IMR-90 (cell line): ENCODE measurements around the gene ATP8B4. TPM values are rescaled to one million over a fixed set of nuclear protein-coding genes. Genes with fewer than 3 reads are reported as not detected.

Source experiments
- ATAC-seq: fragments of 200-7000 bp; cut with Tn5 transposase; 2 replicates; pipeline ENCODE4 v1.9.1; 2020; ENCODE audit warnings: low read depth, mild to moderate bottlenecking, moderate library complexity
- BruUV-seq: library from RNA; stranded (reverse); fragments of 400-500 nt; replicated peaks from 2 replicates; lab custom pipeline; 2021; lab: Mats Ljungman, UMichigan
- CTCF ChIA-PET: fragments of 300-600 bp; formaldehyde crosslinking; extraction: SDS; loops from one replicate; lab custom pipeline; 2021; ENCODE audit warnings: antibody characterized with exemption; lab: Yijun Ruan, JAX
- POLR2A ChIA-PET: fragments of 300-600 bp; sonication (Branson Sonifier 250); formaldehyde crosslinking; loops from one replicate; lab custom pipeline; 2022; ENCODE audit warnings: antibody characterized with exemption; ENCODE audit not compliant: unreplicated experiment; lab: Charles Lee
- DNase-seq: peaks from one replicate; pipeline ENCODE4 v3.0.0; 2013
- H2AFZ ChIP-seq: replicated peaks from 2 replicates; pipeline ENCODE3; 2013; ENCODE audit warnings: low read length, mild to moderate bottlenecking; ENCODE audit not compliant: poor library complexity
- H2AK5ac ChIP-seq: 2 replicates; pipeline ENCODE4 v1.6.1; 2013; ENCODE audit warnings: low read depth, low read length, inconsistent platforms
- H2AK9ac ChIP-seq: replicated peaks from 2 replicates; pipeline ENCODE3; 2013; ENCODE audit warnings: mild to moderate bottlenecking, low read depth, low read length, moderate library complexity; ENCODE audit not compliant: poor library complexity
- H2BK120ac ChIP-seq: 2 replicates; pipeline ENCODE4 v1.6.1; 2013; ENCODE audit warnings: low read depth, low read length, inconsistent platforms
- H2BK15ac ChIP-seq: 3 replicates; pipeline ENCODE4 v1.6.1; 2013; ENCODE audit warnings: low read depth, low read length, inconsistent platforms
- H2BK20ac ChIP-seq: 2 replicates; pipeline ENCODE4 v1.6.1; 2013; ENCODE audit warnings: low read depth, mild to moderate bottlenecking, inconsistent platforms, low read length, moderate library complexity
- H2BK5ac ChIP-seq: 2 replicates; pipeline ENCODE4 v1.6.1; 2013; ENCODE audit warnings: mild to moderate bottlenecking, low read depth, low read length, inconsistent platforms; ENCODE audit not compliant: poor library complexity, severe bottlenecking
- H3K14ac ChIP-seq: replicated peaks from 2 replicates; pipeline ENCODE4 v1.6.1; 2013; ENCODE audit warnings: low read depth, low read length, inconsistent platforms
- H3K18ac ChIP-seq: 2 replicates; pipeline ENCODE4 v1.6.1; 2013; ENCODE audit warnings: low read depth, low read length, control low read depth
- H3K23ac ChIP-seq: 2 replicates; pipeline ENCODE4 v1.6.1; 2013; ENCODE audit warnings: low read depth, low read length, inconsistent platforms
- H3K27ac ChIP-seq: 2 replicates; pipeline ENCODE4 v1.5.1; 2013; ENCODE audit warnings: mild to moderate bottlenecking, control low read depth, low read length; ENCODE audit not compliant: insufficient read depth
- H3K27me3 ChIP-seq: 2 replicates; pipeline ENCODE4 v1.6.1; 2013; ENCODE audit warnings: low read length; ENCODE audit not compliant: control insufficient read depth, insufficient read depth
- H3K36me3 ChIP-seq: 2 replicates; pipeline ENCODE4 v1.6.1; 2013; ENCODE audit warnings: low read length, mixed read lengths; ENCODE audit not compliant: control insufficient read depth, insufficient read depth
- H3K4ac ChIP-seq: 2 replicates; pipeline ENCODE4 v1.6.1; 2013; ENCODE audit warnings: low read depth, low read length, inconsistent platforms
- H3K4me1 ChIP-seq: 2 replicates; pipeline ENCODE4 v1.6.1; 2013; ENCODE audit warnings: low read length, mixed read lengths; ENCODE audit not compliant: control insufficient read depth, insufficient read depth
- H3K4me2 ChIP-seq: 2 replicates; pipeline ENCODE4 v1.6.1; 2013; ENCODE audit warnings: low read depth, mild to moderate bottlenecking, control low read depth, low read length, moderate library complexity
- H3K4me3 ChIP-seq: 2 replicates; pipeline ENCODE4 v1.5.1; 2013; ENCODE audit warnings: low read depth, mild to moderate bottlenecking, control low read depth, low read length, moderate library complexity; ENCODE audit not compliant: insufficient read depth
- H3K56ac ChIP-seq: 2 replicates; pipeline ENCODE4 v1.6.1; 2013; ENCODE audit warnings: low read length, inconsistent platforms; ENCODE audit not compliant: insufficient read depth; ENCODE audit errors: extremely low read depth
- H3K79me1 ChIP-seq, 2 experiments: 2 replicates each; pipeline ENCODE4 v1.6.1; 2013; ENCODE audit warnings: low read length in 2 of 2, inconsistent platforms in 1 of 2, low read depth in 1 of 2
- H3K9ac ChIP-seq: 2 replicates; pipeline ENCODE4 v1.6.1; 2013; ENCODE audit warnings: low read depth, low read length, control low read depth
- H3K9me1 ChIP-seq: 2 replicates; pipeline ENCODE4 v1.6.1; 2013; ENCODE audit warnings: low read length, inconsistent platforms; ENCODE audit not compliant: insufficient read depth
- H3K9me3 ChIP-seq: 2 replicates; pipeline ENCODE4 v1.6.1; 2013; ENCODE audit warnings: low read length; ENCODE audit not compliant: control insufficient read depth, insufficient read depth
- H4K20me1 ChIP-seq: 2 replicates; pipeline ENCODE4 v1.6.1; 2013; ENCODE audit warnings: low read length, inconsistent platforms; ENCODE audit not compliant: insufficient read depth
- H4K5ac ChIP-seq: 2 replicates; pipeline ENCODE4 v1.6.1; 2013; ENCODE audit warnings: mild to moderate bottlenecking, low read depth, low read length, control low read depth
- H4K8ac ChIP-seq, 2 experiments: 2 replicates each; pipeline ENCODE4 v1.6.1; 2013; ENCODE audit warnings: low read depth in 2 of 2, low read length in 2 of 2, control low read depth in 1 of 2, inconsistent platforms in 1 of 2
- H4K91ac ChIP-seq: 2 replicates; pipeline ENCODE4 v1.6.1; 2013; ENCODE audit warnings: low read depth, low read length, inconsistent platforms; ENCODE audit not compliant: insufficient read depth
- FOS ChIP-seq: fragments of 150-350 bp; IDR thresholded peaks from 2 replicates; pipeline ENCODE4 v1.6.1; 2016; ENCODE audit warnings: low read depth, low read length
- WGBS, 2 experiments: methylation state at CpG; one replicate each; pipeline versions ENCODE4 v1.1.5 to v1.1.7; 2013; ENCODE audit warnings: missing lambda C conversion rate in 2 of 2; ENCODE audit not compliant: insufficient read length in 1 of 2; ENCODE audit errors: extremely low coverage in 2 of 2; 5-methylcytosine and 5-hydroxymethylcytosine counted together
- dilution Hi-C: fragments of 300-500 bp; cut with HindIII; formaldehyde crosslinking; loops from one replicate; pipeline ENCODE4 v1.14.3; 2018; ENCODE audit warnings: low sequenced_read_pairs; ENCODE audit not compliant: unreplicated experiment
- in situ Hi-C: fragments of 300-500 bp; cut with MboI; formaldehyde crosslinking; loops from 3 replicates; pipeline ENCODE4 v1.14.3; 2019; ENCODE audit warnings: low sequenced_read_pairs, inconsistent platforms, mixed read lengths
- intact Hi-C: fragments of 100-400 bp; cut with micrococcal nuclease; formaldehyde crosslinking; loops from 2 replicates; pipeline ENCODE4 v1.10.0; 2022
- polyA plus RNA-seq, 3 experiments: library from polyadenylated mRNA; depleted of rRNA; stranded (reverse); fragments of >200 nt; gene quantifications; 2 replicates each; pipeline ENCODE4 v1.2.3, GENCODE V29; 2012; ENCODE audit warnings: low replicate concordance in 1 of 3
- total RNA-seq: library from RNA; depleted of rRNA; stranded (reverse); fragments of >200 nt; gene quantifications from 2 replicates; pipeline ENCODE4 v1.2.3, GENCODE V29; 2012

The ATP8B4 gene
- total and polyA plus RNA-seq, 2 of the 4 experiments (the other 2 are of a cell fraction), result 0.12 to 0.54 TPM

DNA sequence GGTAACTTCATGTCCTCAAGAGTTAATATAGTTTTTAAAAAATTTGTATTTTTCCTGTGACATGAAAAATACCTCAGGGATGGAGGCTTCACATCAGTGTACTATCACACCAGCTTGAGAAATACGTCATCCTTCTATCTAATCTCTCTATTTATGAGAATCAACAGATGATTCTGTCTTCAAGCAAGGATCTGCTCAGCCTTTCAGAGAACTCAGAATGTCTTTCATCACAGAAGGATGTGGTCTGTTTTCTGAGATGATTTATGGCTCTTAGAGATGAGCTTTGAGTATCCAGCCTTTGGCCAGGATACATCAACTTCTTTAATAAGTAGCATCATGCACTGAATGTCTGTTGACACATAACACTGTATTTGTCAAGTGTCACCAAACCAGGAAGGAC is 304.3 kb downstream of the ATP8B4 start:
- Histone ChIP-seq H3K56ac (no peak overlapping the region), H3K4ac (no peak overlapping the region), H3K23ac (no peak overlapping the region), H3K27me3 (no peaks in the 10 kb centered on the region), H3K79me1 (no peaks in the 10 kb centered on the region), H3K9ac (no peak overlapping the region), H4K8ac (no peak overlapping the region), H3K18ac (no peak overlapping the region), H2AK9ac (no peak overlapping the region), H2AK5ac (no peak overlapping the region), H2AFZ (no peak overlapping the region), H3K27ac (no peak overlapping the region), H3K4me2 (no peak overlapping the region), H3K4me1 (peaks cover 10% of the 10 kb centered on the region; the same call in 1 of the 2 replicates), H3K14ac (no peak overlapping the region), H3K4me3 (no peak overlapping the region), H3K36me3 (no peaks in the 10 kb centered on the region), H4K5ac (no peak overlapping the region), H4K91ac (no peak overlapping the region), H3K9me1 (0 out of 2 replicates have a peak, but pooled peaks cover 2% of the 10 kb centered on the region), H2BK15ac (no peak overlapping the region), H2BK20ac (no peak overlapping the region), H3K9me3 (no peaks in the 10 kb centered on the region), H2BK5ac (no peak overlapping the region), H4K20me1 (no peaks in the 10 kb centered on the region), H2BK120ac (no peak overlapping the region)
- intact Hi-C loops (no loop called here), dilution Hi-C loops (no loop called here), in situ Hi-C loops (no loop called here)
- DNase-seq, result no peak
- WGBS, 2 experiments, result no CpG with 5 or more reads among the region's 1 CpG
- ChIA-PET POLR2A (no interaction called here), CTCF (no interaction called here)
- ATAC-seq, result no peak
- no TSS peak for BruUV-seq
- no peak for TF ChIP-seq FOS
